Panc1 (cell line): ENCODE results near the gene OR2C3. TPM values are rescaled to one million over a fixed set of nuclear protein-coding genes. Genes with fewer than 3 reads are reported as not detected.

Experiments used
- ATAC-seq: fragments of 200-7000 bp; cut with Tn5 transposase; 2 replicates; pipeline ENCODE4 v1.9.1; 2020; ENCODE audit warnings: mild to moderate bottlenecking, moderate library complexity
- BruUV-seq: library from RNA; stranded (reverse); fragments of 400-500 nt; replicated peaks from 2 replicates; lab custom pipeline; 2021; lab: Mats Ljungman, UMichigan
- CTCF ChIA-PET: fragments of 300-600 bp; sonication (Branson Sonifier 250); formaldehyde crosslinking; loops from one replicate; lab custom pipeline; 2022; ENCODE audit warnings: antibody characterized with exemption; lab: Charles Lee
- POLR2A ChIA-PET: fragments of 300-600 bp; sonication (Branson Sonifier 250); formaldehyde crosslinking; loops from one replicate; lab custom pipeline; 2022; ENCODE audit warnings: antibody characterized with exemption; lab: Charles Lee
- DNase-seq: peaks from one replicate; pipeline ENCODE4 v3.0.0-alpha.2; 2010; ENCODE audit warnings: low read depth, low spot score
- H3K27ac ChIP-seq: 2 replicates; pipeline ENCODE4 v1.5.1; 2011; ENCODE audit warnings: mild to moderate bottlenecking, low read length, inconsistent platforms
- H3K27me3 ChIP-seq: fragments of 200-500 bp; sonication (Bioruptor generic); 2 replicates; pipeline ENCODE4 v1.6.0; 2014; ENCODE audit warnings: low read length, inconsistent platforms; ENCODE audit not compliant: control insufficient read depth, insufficient read depth
- H3K36me3 ChIP-seq: fragments of 200-500 bp; sonication (Bioruptor generic); 2 replicates; pipeline ENCODE4 v1.5.1; 2014; ENCODE audit warnings: inconsistent platforms, mild to moderate bottlenecking, low read length, moderate library complexity; ENCODE audit not compliant: control insufficient read depth, insufficient read depth
- H3K4me1 ChIP-seq: 2 replicates; pipeline ENCODE4 v1.5.1; 2011; ENCODE audit warnings: inconsistent platforms, mild to moderate bottlenecking, low read length, moderate library complexity; ENCODE audit not compliant: control insufficient read depth, insufficient read depth
- H3K4me3 ChIP-seq, 2 experiments: 2 replicates each; pipeline ENCODE4 v1.5.1; 2011 to 2012; ENCODE audit warnings: low read depth in 2 of 2, low read length in 2 of 2, mild to moderate bottlenecking in 2 of 2, inconsistent platforms in 1 of 2, moderate library complexity in 1 of 2
- H3K9me3 ChIP-seq: fragments of 200-500 bp; sonication (Bioruptor generic); 2 replicates; pipeline ENCODE4 v1.5.1; 2014; ENCODE audit warnings: low read depth, mild to moderate bottlenecking, inconsistent platforms, low read length, moderate library complexity; ENCODE audit not compliant: control insufficient read depth, insufficient read depth
- CTCF ChIP-seq: fragments of 450-650 bp; IDR thresholded peaks from 2 replicates; pipeline ENCODE4 v1.5.1; 2017; ENCODE audit warnings: mild to moderate bottlenecking
- POLR2AphosphoS5 ChIP-seq: IDR thresholded peaks from 2 replicates; pipeline ENCODE4 v1.6.1; 2012; ENCODE audit warnings: mild to moderate bottlenecking, low read depth, low read length, moderate library complexity
- SIN3A ChIP-seq: IDR thresholded peaks from 2 replicates; pipeline ENCODE4 v1.6.1; 2012; ENCODE audit warnings: low read depth, mild to moderate bottlenecking, low read length, moderate library complexity, borderline replicate concordance; ENCODE audit not compliant: insufficient read depth
- TCF7L2 ChIP-seq: IDR thresholded peaks from 2 replicates; pipeline ENCODE4 v1.6.1; 2011; ENCODE audit warnings: mild to moderate bottlenecking, low read depth, low read length, inconsistent platforms
- in situ Hi-C: cut with HindIII; loops from 2 replicates; pipeline ENCODE4 v1.10.0; 2016; ENCODE audit warnings: low sequenced_read_pairs, low pct_unique_long_range_greater_than_20kb
- intact Hi-C: fragments of 100-400 bp; cut with micrococcal nuclease; formaldehyde crosslinking; loops from one replicate; pipeline ENCODE4 v1.10.0; 2022; ENCODE audit not compliant: unreplicated experiment
- total RNA-seq: library from RNA; stranded (reverse); gene quantifications from one replicate; pipeline ENCODE4 v1.2.1, GENCODE V29; 2021; ENCODE audit not compliant: unreplicated experiment
- TF ChIP-seq, protein P1 (sequence below), 2 experiments: IDR thresholded peaks; 2 replicates each; pipeline ENCODE4 v1.6.1; 2011 to 2012; ENCODE audit warnings: low read depth in 2 of 2, control low read depth in 1 of 2, low read length in 1 of 2, mild to moderate bottlenecking in 1 of 2, moderate library complexity in 1 of 2; ENCODE audit not compliant: insufficient read depth in 1 of 2

The OR2C3 gene
- total RNA-seq, 1 experiment from 2014 or later, result not detected

GRCh38 chr1:247496581-247497285 lies 39.5 kb downstream of the OR2C3 start:
- 0 out of 2 replicates have a peak, but pooled peaks cover 2% of the 10 kb centered on the region for H3K27me3 ChIP-seq
- no TSS peak for BruUV-seq
- no peaks in the 10 kb centered on the region for H3K4me1 ChIP-seq
- H3K36me3 ChIP-seq, result no peaks in the 10 kb centered on the region
- H3K9me3 ChIP-seq, result no peaks in the 10 kb centered on the region
- ATAC-seq (no peak), DNase-seq (no peak)
- intact Hi-C loops, result no loop called here
- in situ Hi-C loops, result no loop called here
- no peak overlapping the region for H3K27ac ChIP-seq
- POLR2A ChIA-PET, result no interaction called here
- CTCF ChIA-PET, result no interaction called here
- H3K4me3 ChIP-seq, result no peak overlapping the region
- TF ChIP-seq CTCF (no peak), POLR2AphosphoS5 (no peak)

GRCh38 chr1:247494767-247495166 lies 41.5 kb downstream of the OR2C3 start:
- no TSS peak for BruUV-seq
- H3K4me3 ChIP-seq, result no peak overlapping the region
- no peak overlapping the region for H3K27ac ChIP-seq
- TF ChIP-seq TCF7L2 (no peak), SIN3A (no peak), CTCF (no peak), POLR2AphosphoS5 (no peak)
- TF ChIP-seq, protein P1, sequence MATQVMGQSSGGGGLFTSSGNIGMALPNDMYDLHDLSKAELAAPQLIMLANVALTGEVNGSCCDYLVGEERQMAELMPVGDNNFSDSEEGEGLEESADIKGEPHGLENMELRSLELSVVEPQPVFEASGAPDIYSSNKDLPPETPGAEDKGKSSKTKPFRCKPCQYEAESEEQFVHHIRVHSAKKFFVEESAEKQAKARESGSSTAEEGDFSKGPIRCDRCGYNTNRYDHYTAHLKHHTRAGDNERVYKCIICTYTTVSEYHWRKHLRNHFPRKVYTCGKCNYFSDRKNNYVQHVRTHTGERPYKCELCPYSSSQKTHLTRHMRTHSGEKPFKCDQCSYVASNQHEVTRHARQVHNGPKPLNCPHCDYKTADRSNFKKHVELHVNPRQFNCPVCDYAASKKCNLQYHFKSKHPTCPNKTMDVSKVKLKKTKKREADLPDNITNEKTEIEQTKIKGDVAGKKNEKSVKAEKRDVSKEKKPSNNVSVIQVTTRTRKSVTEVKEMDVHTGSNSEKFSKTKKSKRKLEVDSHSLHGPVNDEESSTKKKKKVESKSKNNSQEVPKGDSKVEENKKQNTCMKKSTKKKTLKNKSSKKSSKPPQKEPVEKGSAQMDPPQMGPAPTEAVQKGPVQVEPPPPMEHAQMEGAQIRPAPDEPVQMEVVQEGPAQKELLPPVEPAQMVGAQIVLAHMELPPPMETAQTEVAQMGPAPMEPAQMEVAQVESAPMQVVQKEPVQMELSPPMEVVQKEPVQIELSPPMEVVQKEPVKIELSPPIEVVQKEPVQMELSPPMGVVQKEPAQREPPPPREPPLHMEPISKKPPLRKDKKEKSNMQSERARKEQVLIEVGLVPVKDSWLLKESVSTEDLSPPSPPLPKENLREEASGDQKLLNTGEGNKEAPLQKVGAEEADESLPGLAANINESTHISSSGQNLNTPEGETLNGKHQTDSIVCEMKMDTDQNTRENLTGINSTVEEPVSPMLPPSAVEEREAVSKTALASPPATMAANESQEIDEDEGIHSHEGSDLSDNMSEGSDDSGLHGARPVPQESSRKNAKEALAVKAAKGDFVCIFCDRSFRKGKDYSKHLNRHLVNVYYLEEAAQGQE (IDR thresholded peaks at IDR 0.05; ENCODE audit: insufficient read depth in 1 of 2, low read depth in 2 of 2, low read length in 1 of 2), result no peak
- H3K4me1 ChIP-seq, result no peaks in the 10 kb centered on the region
- no peak for DNase-seq
- ChIA-PET POLR2A (no interaction called here), CTCF (no interaction called here)
- peaks cover 8% of the 10 kb centered on the region for H3K27me3 ChIP-seq
- in situ Hi-C loops, result no loop called here
- intact Hi-C loops, result no loop called here
- no peaks in the 10 kb centered on the region for H3K36me3 ChIP-seq
- no peaks in the 10 kb centered on the region for H3K9me3 ChIP-seq
- ATAC-seq, result no peak
